22Rv1 (cell line): Measurements from ENCODE around the gene DIP2C.

ENCODE experiments used
- H3K27ac ChIP-seq: fragments of 450-650 bp; 2 replicates; pipeline ENCODE4 v1.5.1; 2017
- ZFX ChIP-seq: fragments of 450-650 bp; IDR thresholded peaks from 2 replicates; pipeline ENCODE4 v1.6.1; 2017; ENCODE audit warnings: antibody characterized with exemption, borderline replicate concordance
- TF ChIP-seq, protein P1 (sequence below): fragments of 450-650 bp; IDR thresholded peaks from 2 replicates; pipeline ENCODE4 v1.5.1; 2017; ENCODE audit warnings: mild to moderate bottlenecking

The DIP2C gene

DNA sequence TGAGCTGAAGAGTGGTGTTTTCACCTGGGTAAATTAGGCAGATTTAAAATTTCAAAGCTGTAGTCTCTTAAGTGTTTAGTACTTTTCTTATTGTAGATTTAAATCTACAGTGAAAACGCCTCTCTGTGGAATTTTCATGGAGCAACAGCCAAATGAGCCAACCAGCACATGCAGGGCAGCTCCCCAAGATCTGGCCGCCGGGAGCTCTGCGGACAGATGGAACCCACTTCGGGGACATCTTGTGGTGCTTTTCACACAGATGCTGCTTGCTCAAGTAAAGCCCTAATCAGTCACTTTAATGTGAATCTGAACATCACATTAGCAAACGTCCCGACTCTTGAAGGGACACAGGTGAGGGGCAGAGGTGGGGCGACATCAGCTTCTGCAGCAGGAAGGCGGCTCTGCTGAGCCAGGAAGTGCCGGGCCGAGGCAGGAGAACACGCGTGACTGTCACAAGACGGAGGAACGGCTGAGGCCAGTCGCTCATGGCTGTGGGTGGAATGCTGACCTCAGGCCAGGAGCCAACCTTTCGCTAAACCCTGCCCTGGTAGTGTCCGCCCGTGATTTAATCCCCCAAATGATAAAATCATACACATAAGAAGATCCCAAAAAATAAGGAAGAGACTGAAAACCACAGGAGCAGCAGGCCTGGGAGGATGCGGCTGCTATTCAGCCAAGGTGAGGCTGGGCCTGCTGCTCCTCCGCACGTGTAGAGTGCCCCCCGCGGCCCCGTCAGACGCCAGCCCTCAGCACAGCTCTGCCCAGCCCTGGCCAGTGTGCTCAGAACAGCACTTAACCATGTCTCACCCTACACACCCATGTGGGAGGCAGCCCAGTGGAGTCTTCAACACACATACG, 297.4 kb downstream of the DIP2C start:
- no peak overlapping the region for H3K27ac ChIP-seq
- TF ChIP-seq, protein P1, sequence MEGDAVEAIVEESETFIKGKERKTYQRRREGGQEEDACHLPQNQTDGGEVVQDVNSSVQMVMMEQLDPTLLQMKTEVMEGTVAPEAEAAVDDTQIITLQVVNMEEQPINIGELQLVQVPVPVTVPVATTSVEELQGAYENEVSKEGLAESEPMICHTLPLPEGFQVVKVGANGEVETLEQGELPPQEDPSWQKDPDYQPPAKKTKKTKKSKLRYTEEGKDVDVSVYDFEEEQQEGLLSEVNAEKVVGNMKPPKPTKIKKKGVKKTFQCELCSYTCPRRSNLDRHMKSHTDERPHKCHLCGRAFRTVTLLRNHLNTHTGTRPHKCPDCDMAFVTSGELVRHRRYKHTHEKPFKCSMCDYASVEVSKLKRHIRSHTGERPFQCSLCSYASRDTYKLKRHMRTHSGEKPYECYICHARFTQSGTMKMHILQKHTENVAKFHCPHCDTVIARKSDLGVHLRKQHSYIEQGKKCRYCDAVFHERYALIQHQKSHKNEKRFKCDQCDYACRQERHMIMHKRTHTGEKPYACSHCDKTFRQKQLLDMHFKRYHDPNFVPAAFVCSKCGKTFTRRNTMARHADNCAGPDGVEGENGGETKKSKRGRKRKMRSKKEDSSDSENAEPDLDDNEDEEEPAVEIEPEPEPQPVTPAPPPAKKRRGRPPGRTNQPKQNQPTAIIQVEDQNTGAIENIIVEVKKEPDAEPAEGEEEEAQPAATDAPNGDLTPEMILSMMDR, result no peak
- no peak for TF ChIP-seq ZFX

DNA sequence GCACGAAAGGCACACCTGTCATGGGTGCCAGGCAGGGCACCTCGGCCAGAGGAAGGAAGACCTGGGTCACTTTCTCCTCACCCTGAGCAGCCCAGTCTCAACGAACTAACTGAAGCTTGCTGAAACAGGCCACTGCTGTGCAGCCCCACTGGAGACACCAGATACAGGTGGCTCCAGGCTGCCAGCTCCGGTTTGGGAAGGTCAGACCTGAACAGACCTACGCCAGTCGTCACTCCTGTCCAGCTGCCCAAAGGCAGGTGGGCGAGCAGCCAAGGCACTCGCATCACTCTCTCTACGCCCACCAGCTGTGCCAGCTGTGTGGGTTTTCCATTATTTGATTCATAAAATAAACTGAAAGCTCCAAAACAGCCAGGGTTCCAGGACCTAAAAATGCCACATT, 298.2 kb downstream of the DIP2C start:
- no peak overlapping the region for H3K27ac ChIP-seq
- TF ChIP-seq, protein P1, result no peak
- no peak for TF ChIP-seq ZFX

DNA sequence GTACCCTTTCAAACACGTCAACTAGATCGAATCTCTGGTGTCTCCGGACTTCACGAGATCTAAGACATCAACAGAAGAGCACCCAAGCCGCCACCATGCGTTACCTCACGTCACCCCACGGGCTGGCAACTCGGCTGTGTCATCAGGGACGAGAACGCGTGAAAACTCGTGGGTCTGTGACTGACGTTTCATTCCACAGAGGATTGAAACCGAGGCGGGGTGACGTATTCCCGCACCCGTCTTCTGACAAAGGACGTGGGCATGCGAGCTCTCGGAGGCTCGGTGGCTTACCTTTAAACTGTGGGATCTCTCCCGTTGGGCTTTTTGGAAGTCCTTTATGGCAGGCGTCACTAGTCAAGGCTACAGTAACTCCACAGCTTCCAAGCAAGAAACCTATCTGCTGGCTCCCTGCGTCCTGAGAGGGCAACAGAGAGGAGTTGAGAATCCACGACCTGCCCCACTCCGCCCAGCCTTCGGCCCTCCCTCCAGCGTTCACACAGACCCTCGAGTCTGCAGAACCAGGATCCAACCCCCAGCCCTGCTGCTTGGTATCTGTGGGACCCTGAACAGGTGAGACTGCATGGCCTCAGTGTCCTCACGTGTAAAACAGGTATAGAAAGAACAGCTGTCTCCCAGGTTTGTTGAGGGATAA, 298.9 kb downstream of the DIP2C start:
- no peak overlapping the region for H3K27ac ChIP-seq
- TF ChIP-seq, protein P1, result no peak
- TF ChIP-seq ZFX, result no peak

DNA sequence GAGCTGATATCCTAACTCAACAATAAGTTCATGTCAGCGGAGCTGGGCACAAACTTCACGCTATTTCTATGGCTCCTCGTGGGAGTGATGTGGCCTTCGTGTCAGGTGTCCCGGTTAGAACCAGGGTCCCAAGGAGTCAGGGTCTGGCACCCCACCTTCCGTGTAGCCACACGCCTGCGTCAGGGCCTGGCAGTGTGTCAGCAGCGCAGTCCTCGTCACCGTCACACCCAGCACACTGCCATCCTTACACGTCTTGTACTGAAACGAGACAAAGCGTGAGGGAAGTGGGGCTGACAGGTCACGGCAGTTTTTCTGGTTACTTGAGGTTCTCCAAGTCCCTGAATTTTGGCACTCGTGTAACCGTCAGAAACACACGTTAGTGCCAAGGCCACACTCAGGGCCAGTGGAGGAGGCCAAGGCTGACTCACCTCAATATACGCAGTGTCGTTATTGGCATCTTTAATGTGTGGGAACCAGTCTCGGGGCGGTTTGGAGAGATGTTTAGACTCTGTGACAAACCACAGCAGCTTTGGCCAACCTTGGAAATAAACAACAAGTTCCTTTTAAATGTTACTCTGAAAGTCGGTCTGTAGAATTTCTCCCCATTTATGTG, 299.5 kb downstream of the DIP2C start:
- no peak for TF ChIP-seq ZFX
- TF ChIP-seq, protein P1, result no peak
- no peak overlapping the region for H3K27ac ChIP-seq

DNA sequence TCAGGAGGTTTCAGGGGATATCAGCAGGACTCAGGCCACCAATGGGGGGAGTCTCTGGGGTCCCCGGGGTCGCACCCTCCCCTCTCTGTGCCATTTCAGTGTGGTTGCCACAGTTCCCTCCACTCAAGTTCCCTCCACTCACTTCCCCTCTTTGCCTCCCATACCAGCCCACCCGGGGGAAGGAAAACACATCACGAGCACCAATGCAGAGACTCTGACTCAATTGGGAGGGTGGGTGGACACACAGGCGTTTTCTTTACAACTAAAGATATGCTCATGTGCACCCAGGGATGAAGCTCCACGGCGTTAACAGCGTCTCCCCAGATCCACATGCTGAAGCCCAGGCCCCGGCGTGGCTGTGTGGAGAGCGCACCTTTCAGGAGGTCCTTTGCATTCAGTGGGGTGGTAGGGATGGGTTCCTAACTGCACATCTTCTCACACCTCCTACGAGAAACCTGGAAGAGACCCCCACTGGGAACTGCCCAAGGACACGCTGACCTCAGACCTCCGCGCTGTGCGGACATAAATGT, 300.1 kb downstream of the DIP2C start:
- TF ChIP-seq, protein P1, result no peak
- no peak for TF ChIP-seq ZFX
- H3K27ac ChIP-seq, result no peak overlapping the region

DNA sequence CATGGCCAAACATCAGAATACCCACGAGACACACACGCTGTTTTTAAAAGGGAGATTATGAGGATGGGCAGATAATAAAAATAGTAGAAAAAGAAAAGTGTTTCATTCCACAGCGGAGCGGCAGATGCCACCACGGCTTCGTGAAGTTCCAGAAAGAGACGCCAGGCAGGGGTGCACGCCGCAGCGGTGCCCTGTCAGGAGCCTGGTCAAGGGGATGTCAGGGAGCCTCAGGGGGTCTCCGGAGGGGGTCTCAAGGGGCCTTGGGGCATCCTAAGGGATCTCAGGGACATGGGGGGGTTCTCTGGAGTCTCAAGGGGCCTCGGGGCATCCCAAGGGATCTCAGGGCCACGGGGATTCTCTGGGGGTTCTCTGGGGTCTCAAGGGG, 300.8 kb downstream of the DIP2C start:
- no peak for TF ChIP-seq ZFX
- no peak overlapping the region for H3K27ac ChIP-seq

DNA sequence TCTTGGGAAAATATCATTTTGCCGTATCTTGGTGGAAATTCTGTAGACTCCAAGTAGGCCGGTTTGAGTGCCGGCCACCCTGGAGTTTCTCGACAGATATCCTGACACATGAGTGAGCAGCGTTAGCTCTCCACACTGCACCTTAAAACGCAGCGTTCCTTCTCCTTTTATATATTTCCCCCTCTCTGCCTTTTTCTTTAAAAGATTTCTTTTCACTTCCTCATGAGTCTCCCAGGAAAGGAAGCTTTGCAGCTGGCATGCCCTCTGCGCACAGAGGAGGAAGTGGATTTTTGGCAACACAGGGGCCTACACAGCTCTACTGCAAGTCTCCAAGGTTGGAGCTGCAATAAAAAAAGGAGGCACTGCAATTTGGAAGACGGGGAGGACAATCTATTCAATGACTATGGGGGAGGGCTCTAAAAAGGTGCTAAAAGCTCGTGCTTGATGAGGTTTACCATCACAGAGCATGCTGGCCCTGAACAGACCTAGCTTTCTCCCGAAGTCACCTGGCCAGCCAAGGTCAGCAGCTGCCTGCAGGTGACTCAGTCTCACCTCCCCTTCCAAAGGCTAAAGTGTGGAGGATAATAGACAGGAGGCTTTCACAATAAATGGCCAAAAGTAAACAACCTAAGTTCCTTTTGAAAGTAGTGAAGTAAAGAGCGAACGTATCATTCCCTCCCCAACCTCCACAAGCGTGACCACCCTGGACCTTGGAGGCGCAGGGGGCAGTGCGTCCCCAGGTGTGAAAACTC, 301.4 kb downstream of the DIP2C start:
- H3K27ac ChIP-seq, result no peak overlapping the region
- TF ChIP-seq, protein P1, result no peak
- TF ChIP-seq ZFX, result no peak
